HepG2 (cell line): ENCODE data around the gene TRPM5. TPM values are rescaled to one million over a fixed set of nuclear protein-coding genes. Genes with fewer than 3 reads are reported as not detected.

Source experiments
- ATAC-seq: fragments of 200-7000 bp; cut with Tn5 transposase; 3 replicates; pipeline ENCODE4 v1.9.1; 2020; ENCODE audit warnings: mild to moderate bottlenecking, moderate library complexity
- BruUV-seq: library from RNA; stranded (reverse); fragments of 400-500 nt; replicated peaks from 2 replicates; lab custom pipeline; 2021; lab: Mats Ljungman, UMichigan
- CTCF ChIA-PET: fragments of 300-600 bp; formaldehyde crosslinking; extraction: SDS; loops from one replicate; lab custom pipeline; 2021; ENCODE audit warnings: low total read pairs, inconsistent platforms, low intra/inter-chr PET ratio; lab: Yijun Ruan, JAX
- POLR2A ChIA-PET: fragments of 350-600 bp; sonication (Branson Sonifier 250); formaldehyde crosslinking; loops from one replicate; lab custom pipeline; 2020; ENCODE audit warnings: antibody characterized with exemption, inconsistent platforms; lab: Yijun Ruan, JAX
- DNase-seq: peaks from one replicate; pipeline ENCODE4 v3.0.0-alpha.2; 2015; ENCODE audit warnings: low spot score
- FAIRE-seq: peaks from 3 replicates; lab custom pipeline; 2011; peaks lifted over from hg19 to GRCh38; lab: Jason Lieb, UNC
- H2AFZ ChIP-seq: one replicate; pipeline ENCODE4 v1.6.1; 2011; ENCODE audit warnings: low read length, inconsistent platforms
- H3K27ac ChIP-seq: fragments of 300-600 bp; 3 replicates; pipeline ENCODE4 v1.8.0; 2011; ENCODE audit warnings: mixed run types, mild to moderate bottlenecking, mixed read lengths, low read length, inconsistent platforms; ENCODE audit not compliant: insufficient read depth; ENCODE audit errors: extremely low read length
- H3K27me3 ChIP-seq, 2 experiments: fragments of 200-600 bp in 1 of 2; 2 replicates in 1 of 2; 3 replicates in 1 of 2; pipeline versions ENCODE4 v1.6.0 to v1.8.0; 2011; ENCODE audit warnings: low read length in 2 of 2, mild to moderate bottlenecking in 2 of 2, moderate library complexity in 2 of 2, inconsistent platforms in 1 of 2; ENCODE audit not compliant: insufficient read depth in 2 of 2, control insufficient read depth in 1 of 2
- H3K36me3 ChIP-seq, 2 experiments: fragments of 200-600 bp in 1 of 2; replicated peaks in 1 of 2; 2 replicates in 1 of 2; 3 replicates in 1 of 2; pipeline versions ENCODE4 v1.5.1 to v1.8.0; 2011; ENCODE audit warnings: low read length in 2 of 2, inconsistent platforms in 1 of 2; ENCODE audit not compliant: insufficient read depth in 2 of 2, control insufficient read depth in 1 of 2
- H3K4me1 ChIP-seq: 2 replicates; pipeline ENCODE4 v1.5.1; 2012; ENCODE audit warnings: low read length, inconsistent platforms; ENCODE audit not compliant: insufficient read depth
- H3K4me2 ChIP-seq: 2 replicates; pipeline ENCODE4 v1.6.0; 2011; ENCODE audit warnings: low read depth, low read length, inconsistent platforms
- H3K4me3 ChIP-seq, 3 experiments: fragments of 200-600 bp in 1 of 3; sonication (generic), shearing (Covaris generic) in 1 of 3; replicated peaks in 1 of 3; 2 replicates each; pipeline ENCODE4 v1.5.1; 2011 to 2016; ENCODE audit warnings: low read length in 3 of 3, inconsistent platforms in 2 of 3, low read depth in 2 of 3, mild to moderate bottlenecking in 2 of 3, control low read depth in 1 of 3, mixed read lengths in 1 of 3; ENCODE audit not compliant: insufficient read depth in 1 of 3
- H3K79me2 ChIP-seq: one replicate; pipeline ENCODE4 v1.6.1; 2011; ENCODE audit warnings: low read length, inconsistent platforms; ENCODE audit not compliant: insufficient read depth
- H3K9ac ChIP-seq: 2 replicates; pipeline ENCODE4 v1.6.0; 2011; ENCODE audit warnings: mild to moderate bottlenecking, low read depth, low read length, inconsistent platforms; ENCODE audit not compliant: insufficient read depth
- H3K9me3 ChIP-seq: 2 replicates; pipeline ENCODE4 v1.5.1; 2012; ENCODE audit warnings: mild to moderate bottlenecking, low read length
- H4K20me1 ChIP-seq: 2 replicates; pipeline ENCODE4 v1.6.0; 2011; ENCODE audit warnings: inconsistent platforms, mild to moderate bottlenecking, low read length, moderate library complexity; ENCODE audit not compliant: insufficient read depth
- CREM ChIP-seq, 2 experiments: sonication (generic) in 1 of 2; formaldehyde crosslinking in 1 of 2; IDR thresholded peaks; 2 replicates each; pipeline versions ENCODE4 v1.4.0 to v1.6.1; 2016 to 2020; ENCODE audit warnings: antibody characterized with exemption in 1 of 2, mild to moderate bottlenecking in 1 of 2, missing genetic modification reagents in 1 of 2
- HOMEZ ChIP-seq: IDR thresholded peaks from 2 replicates; pipeline ENCODE4 v1.6.1; 2016; ENCODE audit warnings: low read depth
- RXRA ChIP-seq: sonication (generic); formaldehyde crosslinking; IDR thresholded peaks from 2 replicates; pipeline ENCODE4 v1.5.1; 2020; ENCODE audit warnings: missing genetic modification reagents
- ZNF276 ChIP-seq: sonication (generic); formaldehyde crosslinking; IDR thresholded peaks from 2 replicates; pipeline ENCODE4 v1.4.0; 2020; ENCODE audit warnings: mild to moderate bottlenecking, low read depth, missing genetic modification reagents
- WGBS: methylation state at CpG from one replicate; pipeline ENCODE4 v1.1.6; 2017; ENCODE audit warnings: low lambda C conversion rate; 5-methylcytosine and 5-hydroxymethylcytosine counted together
- in situ Hi-C: cut with HindIII; loops from 2 replicates; pipeline ENCODE4 v1.10.0; 2017; ENCODE audit warnings: low pct_unique_long_range_greater_than_20kb; ENCODE audit not compliant: extremely low pct_ligation_motif_present
- intact Hi-C: fragments of 100-400 bp; cut with micrococcal nuclease; formaldehyde crosslinking; loops from one replicate; pipeline ENCODE4 v1.10.0; 2022; ENCODE audit not compliant: unreplicated experiment
- polyA plus RNA-seq, 8 experiments: library from polyadenylated mRNA; depleted of rRNA in 3 of 8; stranded (reverse) in 7 of 8; unstranded in 1 of 8; fragments of >200 nt; fragmentation: Illumina TruSeq in 4 of 8; extraction: Trizol in 4 of 8; gene quantifications; 2 replicates each; pipeline versions ENCODE4 v1.2.1 to v1.2.3, GENCODE V29; 2011 to 2016; ENCODE audit warnings: low read depth in 4 of 8, missing spikeins in 1 of 8, mixed read lengths in 1 of 8; ENCODE audit not compliant: insufficient read depth in 1 of 8
- total RNA-seq, 5 experiments: library from RNA; depleted of rRNA; stranded (reverse); fragments of >200 nt; fragmentation: Illumina TruSeq; extraction: Trizol; gene quantifications; 2 replicates each; pipeline ENCODE4 v1.2.3, GENCODE V29; 2016; ENCODE audit warnings: low read depth in 1 of 5

TRPM5 gene
- total and polyA plus RNA-seq, 2 of the 13 experiments (the other 11 are each of a cell fraction or from before 2014, with no cell fraction given): 0.12 TPM; not detected in 1

- Histone ChIP-seq H3K27ac (no peak overlapping the region), H2AFZ (no peak overlapping the region), H3K36me3 (no peaks in the 10 kb centered on the region), H3K9ac (peak overlapping the region; percentile 49), H3K79me2 (no peaks in the 10 kb centered on the region), H4K20me1 (no peaks in the 10 kb centered on the region), H3K4me2 (peak overlapping the region; percentile 84), H3K4me3 (peak overlapping the region in 2 of 3 experiments; percentile 32 to 66; a peak in 2 of 6 replicates), H3K27me3 (no peaks in the 10 kb centered on the region), H3K4me1 (peaks cover 58% of the 10 kb centered on the region), H3K9me3 (no peaks in the 10 kb centered on the region)
- no peak for DNase-seq
- 80% methylated on average over 10 of the region's 16 CpGs for WGBS
- ChIA-PET CTCF (no interaction called here), POLR2A (interaction anchor here (0.9 to 5.7 kb wide), 2 partner anchors 8 to 495 kb away, joined by 3 to 49 read pairs; partner anchors contain the start of gene TSSC4)
- no peak for ATAC-seq
- FAIRE-seq: no peak
- in situ Hi-C loops: no loop called here
- intact Hi-C loops: no loop called here
- no peak for TF ChIP-seq CREM (IDR thresholded peaks at IDR 0.05)
- no peak for TF ChIP-seq CREM (CRISPR knock-in tag; IDR thresholded peaks at IDR 0.05)
- no peak for TF ChIP-seq ZNF276 (CRISPR knock-in tag)
- TF ChIP-seq HOMEZ (CRISPR knock-in tag): no peak
- TF ChIP-seq RXRA (CRISPR knock-in tag): no peak
- BruUV-seq: no TSS peak
Observed at GRCh38 chr11:2409126-2409525, 35.2 kb downstream of the TRPM5 start.
